ENCODE data around the gene PHAX.
"Not testable (repeated sequence)": the region's sequence is repeated elsewhere in the genome, so short reads cannot be mapped to it uniquely, and the experiment has no call there.

DNA sequence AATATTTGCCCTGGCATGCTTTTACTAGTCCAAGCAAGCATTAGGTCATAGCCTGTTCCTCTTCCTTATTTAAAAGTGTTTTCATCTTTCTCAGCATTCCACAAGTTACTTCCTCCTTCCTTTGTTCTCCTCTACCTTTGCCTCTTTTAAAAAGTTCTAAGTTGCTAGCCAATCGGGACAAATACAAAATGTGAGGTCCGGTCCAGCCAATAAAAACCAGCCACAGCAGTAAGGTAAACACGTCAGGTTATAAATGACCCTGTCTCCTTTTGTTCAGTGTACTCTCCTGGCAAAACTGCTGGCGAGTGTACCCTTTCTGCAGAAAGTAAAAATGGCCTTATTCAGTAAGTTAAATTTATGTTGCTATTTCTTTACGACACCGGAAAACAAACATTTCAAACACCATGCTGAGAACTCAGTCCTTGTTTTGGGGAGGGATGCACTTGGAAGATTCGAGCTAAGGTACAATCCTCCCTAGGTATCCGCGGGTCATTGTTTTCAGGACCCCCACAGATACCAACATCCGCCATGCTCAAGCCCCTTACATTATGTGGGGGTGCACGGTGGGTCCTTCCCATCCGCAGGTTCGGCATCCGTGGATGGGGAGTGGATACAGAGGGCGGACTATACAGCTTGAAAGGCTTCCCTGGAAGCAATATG is 646 bp upstream of the PHAX start:
- not testable (repeated sequence) for TF ChIP-seq CTCF, POLR2A (IDR thresholded peaks at IDR 0.05)

Measured in gastroesophageal sphincter (tissue), 3 donors.